ENCODE data around the gene KLHL29.

GRCh38 chr2:23565374-23565773, 180.4 kb downstream of the KLHL29 start:
- no peak for TF ChIP-seq CTCF (conservative IDR thresholded peaks at IDR 0.05; ENCODE audit: low read depth in 2 of 2)
- no peak for TF ChIP-seq ETS1 (IDR thresholded peaks at IDR 0.05)
